ENCODE measurements around the gene PLAAT1. TPM values are rescaled to one million over a fixed set of nuclear protein-coding genes. Genes with fewer than 3 reads are reported as not detected.
A peak's percentile ranks its signal among the peaks of the same experiment; 100 is the strongest.

Gene PLAAT1
- total RNA-seq, 1 donor from 2014 or later: 21.2 TPM

- H3K27me3 Mint-ChIP-seq (ENCODE audit: unreplicated experiment): no peaks in the 10 kb centered on the region
- H3K4me3 Mint-ChIP-seq (ENCODE audit: unreplicated experiment): no peak overlapping the region
- DNase-seq: no peak
- H3K9me3 Mint-ChIP-seq (ENCODE audit: unreplicated experiment): peaks cover 2% of the 10 kb centered on the region
- H3K4me1 Mint-ChIP-seq (ENCODE audit: low read depth, unreplicated experiment): peaks cover 10% of the 10 kb centered on the region
- H3K27ac Mint-ChIP-seq (ENCODE audit: unreplicated experiment): no peak overlapping the region
- peaks cover 36% of the 10 kb centered on the region for H3K36me3 Mint-ChIP-seq (ENCODE audit: unreplicated experiment)
- no peak for TF ChIP-seq CTCF (IDR thresholded peaks at IDR 0.05; ENCODE audit: partially characterized antibody, unreplicated experiment)
These were observed 7.9 kb downstream of the PLAAT1 start for GRCh38 chr3:193248848-193249468.

- no peak overlapping the region for H3K4me3 Mint-ChIP-seq (ENCODE audit: unreplicated experiment)
These were observed 9.5 kb downstream of the PLAAT1 start for GRCh38 chr3:193250492-193250891.

GRCh38 chr3:193253986-193254660 lies 13.1 kb downstream of the PLAAT1 start:
- Mint-ChIP-seq H3K4me3 (ENCODE audit: unreplicated experiment) (peak overlapping the region; percentile 37), H3K9me3 (ENCODE audit: unreplicated experiment) (peaks cover 4% of the 10 kb centered on the region), H3K4me1 (ENCODE audit: low read depth, unreplicated experiment) (peaks cover 28% of the 10 kb centered on the region), H3K36me3 (ENCODE audit: unreplicated experiment) (peaks cover 41% of the 10 kb centered on the region), H3K27ac (ENCODE audit: unreplicated experiment) (peak overlapping the region; percentile 81), H3K27me3 (ENCODE audit: unreplicated experiment) (no peaks in the 10 kb centered on the region)
- no peak for TF ChIP-seq CTCF (IDR thresholded peaks at IDR 0.05; ENCODE audit: partially characterized antibody, unreplicated experiment)
- no peak for DNase-seq

More at GRCh38 chr3:193250492-193250891, 9.5 kb downstream of the PLAAT1 start:
- peaks cover 20% of the 10 kb centered on the region for H3K4me1 Mint-ChIP-seq (ENCODE audit: low read depth, unreplicated experiment)
- H3K9me3 Mint-ChIP-seq (ENCODE audit: unreplicated experiment): peaks cover 2% of the 10 kb centered on the region
- DNase-seq: no peak
- peaks cover 36% of the 10 kb centered on the region for H3K36me3 Mint-ChIP-seq (ENCODE audit: unreplicated experiment)
- no peak for TF ChIP-seq CTCF (IDR thresholded peaks at IDR 0.05; ENCODE audit: partially characterized antibody, unreplicated experiment)
- H3K27ac Mint-ChIP-seq (ENCODE audit: unreplicated experiment): no peak overlapping the region
- H3K27me3 Mint-ChIP-seq (ENCODE audit: unreplicated experiment): no peaks in the 10 kb centered on the region

- Mint-ChIP-seq H3K27ac (ENCODE audit: unreplicated experiment) (no peak overlapping the region), H3K9me3 (ENCODE audit: unreplicated experiment) (peaks cover 4% of the 10 kb centered on the region), H3K36me3 (ENCODE audit: unreplicated experiment) (peaks cover 22% of the 10 kb centered on the region), H3K4me1 (ENCODE audit: low read depth, unreplicated experiment) (no peaks in the 10 kb centered on the region), H3K4me3 (ENCODE audit: unreplicated experiment) (no peak overlapping the region), H3K27me3 (ENCODE audit: unreplicated experiment) (peaks cover 2% of the 10 kb centered on the region)
- no peak for DNase-seq
- no peak for TF ChIP-seq CTCF (IDR thresholded peaks at IDR 0.05; ENCODE audit: partially characterized antibody, unreplicated experiment)
These were observed 20.9 kb downstream of the PLAAT1 start for GRCh38 chr3:193261970-193262369.

GRCh38 chr3:193262707-193263106 lies 21.7 kb downstream of the PLAAT1 start:
- H3K36me3 Mint-ChIP-seq (ENCODE audit: unreplicated experiment): peaks cover 16% of the 10 kb centered on the region
- H3K4me3 Mint-ChIP-seq (ENCODE audit: unreplicated experiment): no peak overlapping the region
- peaks cover 2% of the 10 kb centered on the region for H3K27me3 Mint-ChIP-seq (ENCODE audit: unreplicated experiment)
- H3K4me1 Mint-ChIP-seq (ENCODE audit: low read depth, unreplicated experiment): no peaks in the 10 kb centered on the region
- H3K27ac Mint-ChIP-seq (ENCODE audit: unreplicated experiment): no peak overlapping the region
- no peak for TF ChIP-seq CTCF (IDR thresholded peaks at IDR 0.05; ENCODE audit: partially characterized antibody, unreplicated experiment)
- DNase-seq: no peak
- peaks cover 4% of the 10 kb centered on the region for H3K9me3 Mint-ChIP-seq (ENCODE audit: unreplicated experiment)
